ENCODE measurements around the gene PDGFD.

Gene PDGFD

GRCh38 chr11:103872748-103873147, 291.2 kb downstream of the PDGFD start:
- no peak for DNase-seq

GRCh38 chr11:103871923-103872551, 291.9 kb downstream of the PDGFD start:
- DNase-seq: no peak

DNA sequence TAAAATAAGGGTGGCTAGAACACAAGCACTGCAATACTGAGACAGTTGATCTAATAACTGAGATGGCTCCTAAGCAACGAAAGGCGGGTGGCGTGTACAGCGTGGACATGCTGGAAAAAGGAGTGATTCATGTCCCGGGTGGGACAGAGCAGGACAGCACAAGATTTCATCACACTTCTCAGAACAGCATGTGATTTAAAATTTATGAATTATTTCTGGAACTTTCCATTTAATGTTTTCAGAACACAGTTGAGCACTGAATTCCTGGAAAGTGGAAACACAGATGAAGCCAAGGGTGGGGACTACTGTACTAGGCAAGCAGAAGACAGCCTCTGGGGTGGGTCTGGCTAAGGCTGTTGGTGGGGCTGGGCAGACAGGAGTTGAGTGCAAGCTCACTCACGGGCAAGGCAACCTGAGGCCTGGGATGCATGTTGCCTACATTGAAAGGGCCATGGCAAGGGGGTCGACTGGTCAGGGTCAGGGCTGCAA, 293.1 kb downstream of the PDGFD start:
- no peak for DNase-seq

DNA sequence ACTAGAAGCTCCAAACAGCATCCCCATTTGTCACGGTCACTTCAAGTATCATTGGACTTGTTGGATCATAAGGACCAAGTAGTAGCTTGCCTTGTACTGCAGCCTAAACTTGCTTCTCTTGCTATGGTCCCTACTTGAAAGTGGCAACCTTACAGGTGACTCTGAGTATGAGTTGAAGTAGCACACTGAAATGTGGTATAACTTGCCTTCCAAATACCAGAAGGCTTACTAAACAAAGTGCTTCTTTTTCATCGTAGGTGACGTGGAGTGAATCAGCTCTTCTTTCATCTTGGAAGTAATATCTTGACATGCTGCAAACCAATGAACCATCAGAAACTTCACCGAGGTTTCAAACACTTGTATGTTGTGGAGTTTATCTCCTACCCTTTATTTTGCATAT, 296.5 kb downstream of the PDGFD start:
- no peak for DNase-seq

- no peak for DNase-seq
These were observed 300.4 kb downstream of the PDGFD start for GRCh38 chr11:103863497-103863896.

DNA sequence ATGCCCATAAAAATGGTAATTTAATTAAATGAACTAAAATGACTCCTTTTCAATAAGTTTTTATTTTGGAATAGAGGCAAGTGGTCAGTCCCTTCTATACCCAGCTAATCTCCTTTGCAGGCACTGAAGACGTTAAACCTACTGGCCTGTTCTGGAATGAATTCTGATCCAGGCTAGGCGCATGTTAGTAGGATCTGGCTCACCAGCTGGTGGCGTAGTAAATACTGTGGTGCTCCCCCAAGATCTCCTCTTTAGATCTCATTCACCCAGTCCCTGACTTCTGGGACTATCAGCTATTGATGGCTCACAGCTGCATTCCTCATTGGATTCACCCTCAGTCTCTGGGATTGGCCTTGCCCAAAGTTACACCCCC, 301.2 kb downstream of the PDGFD start:
- no peak for DNase-seq

GRCh38 chr11:103862094-103862801, 301.7 kb downstream of the PDGFD start:
- no peak for DNase-seq

Measured in NCI-H2171 (cell line).